HL-60 (cell line): ENCODE data around the gene B3GALT4.

Source experiments
- DNase-seq, 2 experiments: peaks; one replicate each; pipeline ENCODE4 v3.0.0-alpha.2; 2010 to 2020; ENCODE audit warnings: low read depth in 1 of 2, low spot score in 1 of 2
- H3K27ac ChIP-seq: fragments of 250-450 bp; sonication (Bioruptor Pico); replicated peaks from 2 replicates; pipeline ENCODE4 v1.5.1; 2020; ENCODE audit warnings: mild to moderate bottlenecking, moderate library complexity
- H3K27me3 ChIP-seq: fragments of 250-450 bp; sonication (Bioruptor Pico); 2 replicates; pipeline ENCODE4 v1.5.1; 2021; ENCODE audit warnings: mild to moderate bottlenecking, moderate library complexity; ENCODE audit not compliant: insufficient read depth, poor library complexity, severe bottlenecking
- H3K4me3 ChIP-seq: replicated peaks from 2 replicates; pipeline ENCODE4 v1.5.1; 2011; ENCODE audit warnings: mild to moderate bottlenecking, control low read depth, low read length; ENCODE audit not compliant: insufficient read depth
- CTCF ChIP-seq: IDR thresholded peaks from one replicate; pipeline ENCODE4 v1.5.1; 2011; ENCODE audit warnings: low read length, control low read depth, inconsistent platforms; ENCODE audit not compliant: insufficient read depth
- GABPA ChIP-seq: IDR thresholded peaks from 2 replicates; pipeline ENCODE4 v1.6.1; 2012; ENCODE audit warnings: low read depth
- POLR2AphosphoS5 ChIP-seq: IDR thresholded peaks from 2 replicates; pipeline ENCODE4 v1.6.1; 2012; ENCODE audit warnings: low read depth
- REST ChIP-seq: IDR thresholded peaks from 2 replicates; pipeline ENCODE4 v1.6.1; 2012; ENCODE audit warnings: low read depth; ENCODE audit not compliant: insufficient replicate concordance
- SPI1 ChIP-seq: IDR thresholded peaks from 2 replicates; pipeline ENCODE4 v1.6.1; 2012; ENCODE audit warnings: low read depth, mild to moderate bottlenecking, borderline replicate concordance

B3GALT4 gene

GRCh38 chr6:33250731-33251130 is 26.2 kb upstream of the B3GALT4 start:
- DNase-seq: no peak
- Histone ChIP-seq H3K27ac (no peak overlapping the region), H3K4me3 (no peak overlapping the region), H3K27me3 (peaks cover 2% of the 10 kb centered on the region)
- TF ChIP-seq POLR2AphosphoS5 (no peak), REST (no peak), SPI1 (no peak), CTCF (no peak)

GRCh38 chr6:33251395-33252012 is 25.4 kb upstream of the B3GALT4 start:
- no peak for DNase-seq
- Histone ChIP-seq H3K27me3 (peaks cover 2% of the 10 kb centered on the region), H3K27ac (no peak overlapping the region), H3K4me3 (no peak overlapping the region)
- TF ChIP-seq GABPA (no peak), CTCF (no peak), POLR2AphosphoS5 (no peak), SPI1 (no peak), REST (no peak)

GRCh38 chr6:33252759-33253158 is 24.2 kb upstream of the B3GALT4 start:
- no peak for TF ChIP-seq SPI1
- TF ChIP-seq REST: no peak
- TF ChIP-seq CTCF: no peak
- no peak for TF ChIP-seq POLR2AphosphoS5
- TF ChIP-seq GABPA: no peak
- no peak overlapping the region for H3K27ac ChIP-seq
- no peak for DNase-seq
- H3K4me3 ChIP-seq: no peak overlapping the region
- no peaks in the 10 kb centered on the region for H3K27me3 ChIP-seq
